T-helper 9 cell (primary cell): ENCODE data around the gene NMD3.

Experiments used
- DNase-seq: peaks from one replicate; pipeline ENCODE4 v3.0.0-alpha.2; 2020

Gene NMD3

GRCh38 chr3:161289174-161289573 lies 68.1 kb downstream of the NMD3 start:
- no peak for DNase-seq

DNA sequence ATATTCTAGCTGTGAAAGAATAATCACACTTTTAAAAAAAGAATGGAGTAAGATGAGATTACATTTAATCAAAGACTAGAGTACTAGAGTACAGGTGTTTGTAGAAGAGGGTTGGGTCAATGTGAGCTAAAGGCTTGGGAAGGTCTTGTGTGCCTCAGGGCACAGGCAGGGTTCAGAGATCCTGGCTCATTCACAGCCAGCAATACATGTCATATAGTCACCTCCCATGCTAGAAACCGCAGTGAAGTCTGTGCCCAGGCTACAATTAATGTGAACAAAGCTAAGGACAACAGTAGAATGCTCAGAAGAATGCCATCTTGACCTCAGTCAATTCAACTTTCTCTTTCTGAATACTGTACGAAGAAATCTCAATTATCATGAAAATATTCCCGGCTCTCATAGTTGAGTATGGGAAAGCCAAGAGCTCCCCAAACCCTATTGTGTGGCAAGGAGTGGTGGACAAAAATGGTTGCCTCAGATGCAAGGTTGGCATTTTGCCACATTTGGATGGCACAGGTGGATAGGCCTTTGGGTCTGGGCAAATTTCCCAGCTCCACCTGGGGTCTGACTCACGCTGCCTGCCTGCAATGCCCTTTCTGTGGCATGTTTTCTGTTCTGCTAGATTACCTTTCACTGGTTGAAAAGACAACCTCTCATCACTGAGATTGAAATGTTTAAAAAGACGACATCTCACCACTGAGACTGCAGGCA lies 70.2 kb downstream of the NMD3 start:
- DNase-seq, result no peak

- DNase-seq, result no peak
Measured at GRCh38 chr3:161293381-161293780, 72.3 kb downstream of the NMD3 start.

DNA sequence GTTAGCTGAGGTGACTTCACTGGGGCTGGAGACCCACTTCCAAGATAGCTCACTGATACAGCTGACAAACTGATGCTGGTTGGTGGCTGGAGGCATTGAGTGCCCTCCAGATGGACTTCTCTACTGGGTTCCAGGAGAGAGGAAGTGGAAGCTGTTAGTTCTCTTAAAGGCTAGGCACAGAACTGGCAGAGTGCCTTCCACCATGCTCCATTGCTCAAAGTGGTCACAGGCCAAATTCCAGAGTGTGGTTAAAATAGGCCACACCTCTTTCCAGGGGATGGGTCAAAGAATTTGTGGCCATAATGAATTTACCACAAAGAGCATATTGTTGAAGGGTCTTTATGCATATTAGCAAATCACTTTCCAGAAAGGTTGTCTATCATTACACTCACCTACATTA lies 74.2 kb downstream of the NMD3 start:
- no peak for DNase-seq

DNA sequence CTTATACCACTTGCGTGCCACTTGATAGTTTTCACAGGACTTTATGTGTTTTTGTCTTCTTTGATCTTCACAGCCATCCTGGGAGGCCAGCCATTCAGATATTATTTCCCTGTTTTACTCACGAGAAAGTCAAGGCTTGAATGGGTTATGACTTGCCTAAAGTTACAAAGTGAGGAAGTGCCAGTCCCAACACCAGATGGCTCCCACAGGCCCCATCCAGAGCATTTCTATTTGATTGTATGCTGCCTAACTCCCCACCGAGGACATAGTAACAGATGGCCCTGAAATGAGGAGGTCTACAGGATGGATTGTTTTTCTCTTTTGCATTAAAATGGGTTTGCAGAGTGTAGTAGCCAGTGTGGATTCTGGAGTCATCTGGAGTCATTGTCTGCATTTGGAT lies 75.7 kb downstream of the NMD3 start:
- DNase-seq, result no peak
